GM18526 (cell line): ENCODE data around the gene ITGB3.

Experiments used
- POLR2A ChIP-seq: IDR thresholded peaks from 3 replicates; pipeline ENCODE4 v1.6.1; 2011; ENCODE audit not compliant: insufficient read length; ENCODE audit errors: extremely low read depth

ITGB3 gene

DNA sequence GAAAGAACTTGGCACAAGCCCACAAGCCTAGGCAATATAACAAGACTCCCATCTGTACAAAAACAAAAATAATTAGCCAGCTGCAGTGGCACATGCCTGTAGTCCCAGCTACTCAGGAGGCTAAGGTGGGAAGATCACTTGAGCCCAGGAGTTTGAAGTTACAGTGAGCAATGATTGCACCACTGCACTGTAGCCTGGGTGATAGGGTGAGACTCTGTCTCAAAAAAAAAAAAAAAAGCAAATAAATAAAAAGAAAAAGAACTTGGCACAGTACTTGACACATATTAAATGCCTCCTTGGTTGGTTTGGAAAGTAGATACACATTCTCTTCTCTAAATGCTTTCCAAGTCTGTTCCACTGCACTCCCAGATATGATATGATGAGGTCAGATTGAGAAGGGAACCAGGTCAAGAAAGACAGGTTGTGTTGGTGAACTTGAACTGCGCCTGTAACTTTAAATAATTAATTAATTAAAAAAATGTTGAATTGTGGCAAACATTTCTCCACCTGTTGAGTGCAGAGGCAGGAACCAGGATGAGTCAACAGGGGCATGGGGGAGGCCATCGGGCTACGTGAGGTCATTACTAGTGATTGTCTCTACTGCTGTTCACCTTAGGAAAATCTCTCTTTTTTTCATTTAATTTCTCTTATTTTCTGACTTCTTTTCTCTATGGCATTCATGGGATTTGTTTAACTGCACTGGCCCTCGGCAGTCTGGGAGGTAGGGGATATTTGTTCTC is 44.2 kb downstream of the ITGB3 start:
- TF ChIP-seq POLR2A = no peak

DNA sequence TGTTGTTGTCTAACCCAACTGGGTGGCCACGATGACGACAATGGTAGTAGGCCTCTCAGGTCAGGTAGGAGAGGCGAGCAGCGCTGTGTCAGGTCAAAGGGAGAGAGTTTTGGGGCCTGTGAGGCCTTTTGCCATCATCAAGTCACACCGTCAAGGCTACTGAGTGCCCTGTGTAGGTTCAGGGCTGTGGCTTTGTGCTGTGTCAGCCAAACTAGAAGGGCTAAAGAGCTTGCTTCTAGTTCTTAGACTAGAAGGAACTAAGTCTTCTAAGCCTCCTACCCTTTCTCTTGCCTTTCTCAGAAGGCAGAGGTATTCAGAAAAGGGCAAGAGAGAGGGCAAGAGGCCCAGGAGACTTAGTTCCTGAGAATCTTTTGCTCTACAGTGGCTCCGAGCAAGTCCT is 45.1 kb downstream of the ITGB3 start:
- no peak for TF ChIP-seq POLR2A

DNA sequence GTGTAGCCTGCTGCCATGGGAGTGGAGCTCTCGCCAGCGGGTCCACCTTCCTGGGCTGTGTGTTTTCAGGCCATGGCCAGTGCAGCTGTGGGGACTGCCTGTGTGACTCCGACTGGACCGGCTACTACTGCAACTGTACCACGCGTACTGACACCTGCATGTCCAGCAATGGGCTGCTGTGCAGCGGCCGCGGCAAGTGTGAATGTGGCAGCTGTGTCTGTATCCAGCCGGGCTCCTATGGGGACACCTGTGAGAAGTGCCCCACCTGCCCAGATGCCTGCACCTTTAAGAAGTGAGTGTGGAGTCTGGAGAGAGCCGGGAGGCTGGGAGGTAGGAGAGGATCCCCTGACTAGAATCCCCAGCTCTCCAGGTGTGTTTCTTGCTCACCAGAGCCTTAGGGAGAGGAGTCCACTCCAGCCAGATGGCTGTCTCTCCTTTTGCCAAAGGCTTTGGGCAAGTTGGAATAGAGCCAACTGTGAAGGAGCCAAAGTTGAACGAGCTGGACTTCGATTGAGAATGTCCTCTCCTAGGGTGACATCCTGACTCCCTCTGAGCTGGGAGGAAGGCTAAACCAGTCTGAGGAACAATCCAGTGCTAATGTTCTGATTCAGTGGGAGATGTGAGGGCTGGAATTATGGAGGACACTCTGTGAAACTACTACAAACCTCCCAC is 45.7 kb downstream of the ITGB3 start:
- no peak for TF ChIP-seq POLR2A

DNA sequence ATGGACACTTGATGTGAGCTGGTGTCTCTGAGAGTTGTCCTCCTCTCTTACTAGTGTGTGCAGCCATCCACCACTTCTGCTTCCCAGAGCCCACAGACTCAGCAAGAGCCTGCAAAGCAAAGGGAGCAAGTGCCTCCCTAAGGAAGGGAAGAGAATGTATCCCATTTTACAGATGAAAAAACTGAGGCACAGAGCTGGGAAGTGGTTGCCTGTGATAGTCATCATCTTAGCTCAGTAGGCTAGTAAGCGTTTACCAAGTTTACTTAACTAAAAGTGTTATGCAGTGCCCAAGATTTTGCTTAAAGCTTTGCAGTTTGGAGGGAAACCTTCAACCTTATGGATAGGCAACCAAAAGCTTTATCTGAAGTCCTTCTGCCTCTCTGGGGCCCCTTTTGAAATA is 47.1 kb downstream of the ITGB3 start:
- TF ChIP-seq POLR2A = no peak

DNA sequence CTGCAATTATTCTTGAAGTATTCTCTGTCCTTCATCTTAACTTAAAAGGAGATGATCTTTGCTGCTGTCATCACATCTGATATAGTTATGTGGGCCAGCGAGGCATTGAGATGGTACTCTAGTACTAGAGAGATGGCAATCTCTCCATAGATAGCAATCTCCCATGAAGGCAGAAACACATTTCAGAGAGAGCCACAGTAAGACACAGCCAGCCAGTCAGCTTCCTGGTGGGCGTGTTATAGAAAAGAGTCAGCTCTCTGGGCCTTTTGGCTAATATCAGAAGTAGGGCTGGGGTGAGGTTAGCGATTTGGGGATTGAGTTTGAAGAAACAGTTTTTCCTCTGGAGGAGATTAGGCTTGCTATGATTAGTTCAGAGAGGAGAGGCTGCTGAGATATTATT is 47.5 kb downstream of the ITGB3 start:
- no peak for TF ChIP-seq POLR2A

DNA sequence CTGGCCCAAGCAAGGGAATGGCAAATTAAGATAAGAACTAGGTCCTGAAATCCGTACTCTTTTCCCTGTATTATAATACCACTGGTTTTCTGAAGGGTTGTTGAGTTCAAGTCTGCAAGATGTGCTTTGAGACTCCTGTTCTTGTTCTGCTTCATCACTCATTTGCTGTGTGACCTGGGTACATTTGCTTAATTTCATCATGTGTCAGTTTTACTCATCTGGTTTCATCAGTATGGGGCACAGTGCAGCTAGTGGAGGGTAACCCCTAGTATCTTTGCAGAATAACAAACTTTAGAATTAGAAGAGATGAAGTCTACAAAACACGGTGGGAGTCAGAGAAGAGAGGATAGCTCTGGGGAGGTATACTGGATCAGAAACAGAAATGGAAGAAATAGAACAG is 48.2 kb downstream of the ITGB3 start:
- no peak for TF ChIP-seq POLR2A

DNA sequence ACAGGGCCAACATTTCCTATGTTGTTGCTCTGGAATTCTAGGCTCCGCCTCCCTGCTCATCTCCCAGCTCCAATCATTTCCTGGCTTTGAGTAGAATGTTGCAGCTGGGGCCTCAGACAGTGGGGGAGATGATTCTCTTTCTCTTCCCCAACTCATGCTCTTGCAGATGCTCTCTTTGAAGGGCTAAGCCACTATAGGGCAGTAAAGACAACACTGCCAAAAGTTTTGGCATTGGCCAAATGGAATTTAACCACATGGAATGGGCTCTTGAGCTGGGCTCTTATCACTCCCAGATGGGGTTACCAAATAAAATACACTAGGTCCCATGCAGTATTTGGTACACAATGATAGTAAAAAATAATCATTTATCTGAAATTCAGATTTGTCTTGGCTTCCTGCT is 50.6 kb downstream of the ITGB3 start:
- no peak for TF ChIP-seq POLR2A

DNA sequence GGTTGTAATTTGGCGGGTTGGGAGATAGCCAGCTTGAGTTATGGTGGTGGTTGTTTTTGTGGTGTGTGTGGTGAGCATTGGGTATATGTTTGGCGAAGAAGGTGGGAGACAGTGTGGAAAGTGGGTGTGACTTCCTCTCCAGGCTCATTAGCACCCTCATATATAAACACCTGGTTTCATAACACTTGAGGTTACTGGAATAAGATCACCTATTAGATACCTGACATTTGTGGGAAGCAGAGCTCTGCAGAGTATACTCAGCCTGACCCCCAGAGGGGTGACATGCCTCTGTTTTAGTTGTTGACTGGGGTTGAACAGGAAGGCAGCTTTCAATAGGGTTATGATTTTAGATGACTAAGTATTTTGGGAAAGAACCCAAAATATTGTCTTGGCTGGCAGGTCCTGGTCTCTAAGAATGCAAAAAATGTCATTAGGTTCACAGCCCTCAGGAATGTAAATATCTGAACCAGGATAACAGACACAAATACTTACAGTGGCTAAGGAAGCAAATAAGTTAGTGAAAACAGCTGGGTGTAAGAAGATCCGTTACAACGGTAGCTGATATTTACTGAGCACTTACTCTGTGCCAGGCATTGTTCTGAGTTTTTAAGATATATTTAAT is 51.8 kb downstream of the ITGB3 start:
- no peak for TF ChIP-seq POLR2A

DNA sequence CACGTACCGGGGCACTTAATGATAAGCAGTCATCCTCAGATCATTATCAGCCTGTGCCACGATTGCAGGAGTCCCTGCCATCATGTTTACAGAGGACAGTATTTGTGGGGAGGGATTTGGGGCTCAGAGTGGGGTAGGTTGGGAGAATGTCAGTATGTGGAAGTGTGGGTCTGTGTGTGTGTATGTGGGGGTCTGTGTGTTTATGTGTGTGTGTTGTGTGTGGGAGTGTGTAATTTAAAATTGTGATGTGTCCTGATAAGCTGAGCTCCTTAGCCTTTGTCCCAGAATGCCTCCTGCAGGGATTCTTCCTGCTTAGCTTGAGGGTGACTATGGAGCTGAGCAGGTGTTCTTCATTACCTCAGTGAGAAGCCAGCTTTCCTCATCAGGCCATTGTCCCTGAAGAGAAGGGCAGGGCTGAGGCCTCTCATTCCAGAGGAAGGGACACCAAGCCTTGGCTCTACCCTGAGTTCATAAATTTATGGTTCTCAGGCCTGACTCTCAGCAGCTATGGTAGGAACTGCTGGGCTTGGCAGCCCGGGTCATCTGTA is 56.6 kb downstream of the ITGB3 start:
- no peak for TF ChIP-seq POLR2A

DNA sequence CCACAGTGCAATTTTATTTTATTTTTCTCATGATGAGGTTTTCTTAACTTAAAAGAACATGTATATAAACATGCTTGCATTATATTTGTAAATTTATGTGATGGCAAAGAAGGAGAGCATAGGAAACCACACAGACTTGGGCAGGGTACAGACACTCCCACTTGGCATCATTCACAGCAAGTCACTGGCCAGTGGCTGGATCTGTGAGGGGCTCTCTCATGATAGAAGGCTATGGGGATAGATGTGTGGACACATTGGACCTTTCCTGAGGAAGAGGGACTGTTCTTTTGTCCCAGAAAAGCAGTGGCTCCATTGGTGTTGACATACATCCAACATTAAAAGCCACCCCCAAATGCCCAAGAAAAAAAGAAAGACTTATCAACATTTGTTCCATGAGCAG is 57.8 kb downstream of the ITGB3 start:
- no peak for TF ChIP-seq POLR2A

DNA sequence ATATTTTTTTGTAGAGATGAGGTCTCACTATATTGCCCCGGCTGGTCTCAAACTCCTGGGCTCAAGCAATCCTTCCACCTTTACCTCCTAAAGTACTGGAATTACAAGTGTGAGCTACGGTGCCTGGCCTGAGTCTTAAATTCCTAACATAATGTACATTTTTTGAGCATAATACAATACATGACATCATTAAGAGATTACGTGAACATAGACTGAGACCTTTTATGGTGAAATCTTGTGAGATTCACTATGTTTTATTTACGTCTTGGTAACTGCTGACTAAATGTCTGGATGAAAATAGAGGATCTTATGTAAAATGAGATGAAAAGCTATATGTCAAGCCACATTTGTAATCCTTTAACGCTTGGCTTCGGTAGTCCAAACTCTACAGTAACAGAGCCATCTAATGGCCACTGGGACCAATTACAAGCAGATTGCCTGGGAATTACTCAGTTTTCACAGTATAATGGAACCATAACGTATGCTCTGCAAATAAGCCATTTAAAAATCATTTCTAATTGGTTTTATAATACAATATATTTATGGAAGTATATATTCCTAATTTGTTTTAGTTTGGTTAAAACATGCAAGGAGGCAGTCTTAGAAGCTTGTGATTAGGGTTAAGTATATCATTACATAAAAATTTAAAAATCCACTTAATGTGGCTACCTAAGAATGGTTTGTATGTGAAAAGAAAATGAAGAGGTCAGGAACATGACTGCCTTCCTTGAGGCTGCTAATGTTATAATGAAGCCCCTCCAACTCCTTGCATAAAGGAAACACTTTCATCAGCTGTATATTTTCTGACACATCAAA is 62.0 kb downstream of the ITGB3 start:
- no peak for TF ChIP-seq POLR2A

DNA sequence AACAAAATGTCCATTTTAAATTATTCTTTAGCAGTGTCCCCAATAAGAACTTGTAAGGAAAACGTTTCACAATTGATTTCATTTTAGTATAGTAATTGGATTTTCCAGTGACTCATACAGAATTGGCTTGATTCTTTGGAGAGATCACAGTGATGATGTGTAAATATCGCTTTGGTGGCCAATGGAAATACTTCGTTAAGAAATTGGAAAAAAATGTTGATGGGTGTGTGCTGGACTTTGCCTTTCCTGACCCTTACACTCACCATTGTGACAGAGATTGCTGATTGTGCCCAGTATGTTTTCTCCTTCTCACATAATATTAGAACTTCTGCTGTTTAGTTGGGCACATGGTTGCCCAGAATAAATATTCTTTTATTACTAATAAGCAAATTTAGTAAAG is 62.7 kb downstream of the ITGB3 start:
- no peak for TF ChIP-seq POLR2A

DNA sequence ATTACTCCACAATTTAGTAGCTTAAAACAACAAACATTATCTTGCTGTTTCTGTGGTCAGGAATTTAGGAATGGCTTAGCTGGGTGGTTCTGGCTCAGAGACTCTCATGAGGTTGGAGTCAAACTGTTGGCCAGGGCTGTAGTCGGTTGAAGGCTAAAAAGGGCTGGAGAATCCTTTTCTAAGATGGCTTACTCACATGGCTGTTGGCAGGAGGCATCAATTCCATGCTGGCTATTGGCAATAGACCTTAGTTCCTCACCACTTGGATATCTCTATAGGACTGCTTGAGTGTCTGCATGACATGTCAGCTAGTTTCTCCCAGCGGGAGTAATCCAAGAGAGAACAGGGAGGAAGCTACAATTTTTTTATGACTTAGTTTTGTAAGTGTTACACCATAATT is 63.5 kb downstream of the ITGB3 start:
- no peak for TF ChIP-seq POLR2A

DNA sequence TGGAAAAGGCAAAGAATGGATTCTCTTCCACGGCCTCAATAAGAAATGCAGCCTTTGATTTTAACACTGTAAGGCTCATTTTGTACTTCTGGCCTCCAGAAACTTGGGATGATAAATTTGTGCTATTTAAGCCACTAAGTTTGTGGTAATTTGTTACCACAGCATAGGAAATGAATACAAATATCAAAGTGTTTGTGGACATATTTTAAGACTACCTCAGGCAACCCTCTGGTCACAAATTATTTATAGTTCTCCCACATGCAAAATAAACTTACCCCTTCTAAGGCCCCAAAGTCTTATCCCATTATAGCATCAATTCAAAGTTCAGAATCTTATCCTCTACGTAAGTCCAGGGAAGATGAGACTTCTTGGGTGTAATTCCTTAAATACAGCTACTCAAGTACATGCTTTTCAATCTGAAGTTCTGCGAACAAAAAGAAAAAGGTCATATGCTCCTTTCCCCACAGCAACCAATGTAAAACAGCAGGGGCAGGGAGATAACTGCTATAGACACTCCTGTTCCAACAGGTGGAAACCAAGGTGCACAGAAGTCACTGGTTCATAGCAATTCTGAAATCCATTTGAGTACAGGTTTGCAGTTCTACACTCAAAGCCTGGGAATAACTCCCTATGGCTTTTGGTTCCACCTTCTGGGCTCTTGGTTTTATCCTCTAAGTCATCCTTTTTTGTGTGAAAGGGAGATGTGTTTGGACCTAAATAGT is 64.7 kb downstream of the ITGB3 start:
- no peak for TF ChIP-seq POLR2A
